GM23338 (cell line): ENCODE data around the gene SLC35F6. TPM values are rescaled to one million over a fixed set of nuclear protein-coding genes. Genes with fewer than 3 reads are reported as not detected.

Source experiments
- ATAC-seq: fragments of 200-7000 bp; cut with Tn5 transposase; 3 replicates; pipeline ENCODE4 v1.9.1; 2020
- DNase-seq: peaks from one replicate; pipeline ENCODE4 v3.0.0-alpha.2; 2015; ENCODE audit warnings: low spot score
- H2AFZ ChIP-seq: fragments of 200-600 bp; sonication (generic); 2 replicates; pipeline ENCODE4 v1.8.0; 2016; ENCODE audit warnings: antibody characterized with exemption, mild to moderate bottlenecking, moderate library complexity
- H3F3A ChIP-seq: fragments of 200-600 bp; sonication (generic); replicated peaks from 2 replicates; pipeline ENCODE4 v1.8.0; 2017; ENCODE audit warnings: antibody characterized with exemption, mixed run types, low read depth
- H3K27ac ChIP-seq: fragments of 200-600 bp; sonication (generic); 2 replicates; pipeline ENCODE4 v1.6.1; 2016; ENCODE audit warnings: low read depth
- H3K27me3 ChIP-seq: fragments of 200-600 bp; sonication (generic); 2 replicates; pipeline ENCODE4 v1.8.0; 2016; ENCODE audit warnings: mild to moderate bottlenecking, mixed run types, moderate library complexity; ENCODE audit not compliant: insufficient read depth
- H3K36me3 ChIP-seq: fragments of 200-600 bp; sonication (generic); 2 replicates; pipeline ENCODE4 v1.8.0; 2016; ENCODE audit warnings: mild to moderate bottlenecking; ENCODE audit not compliant: insufficient read depth
- H3K4me1 ChIP-seq: fragments of 200-600 bp; sonication (generic); 2 replicates; pipeline ENCODE4 v1.8.0; 2016; ENCODE audit warnings: mild to moderate bottlenecking, moderate library complexity; ENCODE audit not compliant: insufficient read depth
- H3K4me2 ChIP-seq: fragments of 200-600 bp; sonication (generic); 2 replicates; pipeline ENCODE4 v1.7.1; 2017; ENCODE audit warnings: mixed run types
- H3K4me3 ChIP-seq: fragments of 200-600 bp; sonication (generic); 2 replicates; pipeline ENCODE4 v1.6.1; 2016; ENCODE audit warnings: mixed run types
- H3K79me2 ChIP-seq: fragments of 200-600 bp; sonication (generic); replicated peaks from 2 replicates; pipeline ENCODE4 v1.8.0; 2017; ENCODE audit warnings: mild to moderate bottlenecking; ENCODE audit not compliant: insufficient read depth
- H3K9me2 ChIP-seq: fragments of 200-600 bp; sonication (generic); 2 replicates; pipeline ENCODE4 v1.8.0; 2017; ENCODE audit not compliant: insufficient read depth
- H4K20me1 ChIP-seq: fragments of 200-600 bp; sonication (generic); replicated peaks from 2 replicates; pipeline ENCODE4 v1.8.0; 2017; ENCODE audit warnings: mild to moderate bottlenecking; ENCODE audit not compliant: insufficient read depth
- H3K27ac Mint-ChIP-seq: 2 replicates; pipeline ENCODE4 v1.8.0; 2020; ENCODE audit warnings: inconsistent platforms, mild to moderate bottlenecking, moderate library complexity, mixed read lengths
- H3K27me3 Mint-ChIP-seq: 3 replicates; pipeline ENCODE4 v1.8.0; 2022; ENCODE audit warnings: low read depth, mild to moderate bottlenecking, moderate library complexity, mixed read lengths, inconsistent platforms; ENCODE audit not compliant: insufficient read depth, poor library complexity
- H3K36me3 Mint-ChIP-seq: 3 replicates; pipeline ENCODE4 v1.8.0; 2021; ENCODE audit warnings: low read depth, mild to moderate bottlenecking, inconsistent platforms, moderate library complexity, mixed read lengths
- H3K4me1 Mint-ChIP-seq: 3 replicates; pipeline ENCODE4 v1.8.0; 2020; ENCODE audit warnings: mild to moderate bottlenecking, inconsistent platforms, mixed read lengths
- H3K4me3 Mint-ChIP-seq: 3 replicates; pipeline ENCODE4 v1.8.0; 2021; ENCODE audit warnings: moderate library complexity, mild to moderate bottlenecking, inconsistent platforms, mixed read lengths
- H3K9me3 Mint-ChIP-seq: 3 replicates; pipeline ENCODE4 v1.8.0; 2020; ENCODE audit warnings: moderate library complexity, mild to moderate bottlenecking, inconsistent platforms, mixed read lengths
- CREB1 ChIP-seq: fragments of 250-450 bp; sonication (Bioruptor Pico); IDR thresholded peaks from 2 replicates; pipeline ENCODE4 v1.5.0; 2020; ENCODE audit warnings: low read depth, mild to moderate bottlenecking, moderate library complexity
- CTCF ChIP-seq, 2 experiments: fragments of 200-600 bp in 1 of 2; sonication (generic) in 1 of 2; conservative IDR thresholded peaks; 2 replicates each; pipeline versions ENCODE4 v1.5.1 to v1.6.1; 2016 to 2017; ENCODE audit warnings: antibody characterized with exemption in 2 of 2, low read depth in 2 of 2, mild to moderate bottlenecking in 2 of 2, moderate library complexity in 1 of 2
- EZH2 ChIP-seq: fragments of 200-600 bp; sonication (generic); IDR thresholded peaks from one replicate; pipeline ENCODE4 v1.8.0; 2017; ENCODE audit warnings: antibody characterized with exemption, mild to moderate bottlenecking, low read depth; ENCODE audit not compliant: unreplicated experiment
- EZH2phosphoT487 ChIP-seq: fragments of 200-600 bp; sonication (generic); IDR thresholded peaks from one replicate; pipeline ENCODE4 v1.8.1; 2018; ENCODE audit warnings: antibody characterized with exemption; ENCODE audit not compliant: unreplicated experiment
- NANOG ChIP-seq: IDR thresholded peaks from 2 replicates; pipeline ENCODE4 v1.6.1; 2016; ENCODE audit warnings: antibody characterized with exemption, borderline replicate concordance
- POLR2AphosphoS5 ChIP-seq: IDR thresholded peaks from 2 replicates; pipeline ENCODE4 v1.6.1; 2016; ENCODE audit warnings: antibody characterized with exemption, low read depth
- REST ChIP-seq: IDR thresholded peaks from one replicate; pipeline ENCODE4 v1.6.1; 2018; ENCODE audit warnings: antibody characterized with exemption; ENCODE audit not compliant: unreplicated experiment
- STAT1 ChIP-seq: IDR thresholded peaks from one replicate; pipeline ENCODE4 v1.6.1; 2016; ENCODE audit warnings: antibody characterized with exemption; ENCODE audit not compliant: unreplicated experiment
- ZNF114 ChIP-seq: fragments of 250-450 bp; sonication (Bioruptor Pico); IDR thresholded peaks from 2 replicates; pipeline ENCODE4 v1.5.0; 2020; ENCODE audit warnings: mild to moderate bottlenecking, moderate library complexity
- ZNF331 ChIP-seq: fragments of 250-450 bp; sonication (Bioruptor Pico); IDR thresholded peaks from 2 replicates; pipeline ENCODE4 v1.5.0; 2020; ENCODE audit warnings: low read depth, mild to moderate bottlenecking, moderate library complexity
- polyA plus RNA-seq: library from polyadenylated mRNA; unstranded; fragments of >200 nt; fragmentation: Nextera tagmentation; extraction: Ambion mirVana; gene quantifications from 2 replicates; pipeline ENCODE4 v1.2.1, GENCODE V29; 2016
- total RNA-seq: library from RNA; depleted of rRNA; stranded (reverse); fragments of >200 nt; shearing (Covaris generic); gene quantifications from 2 replicates; pipeline ENCODE4 v1.2.3, GENCODE V29; 2014
- TF ChIP-seq, protein P1 (sequence below): IDR thresholded peaks from 2 replicates; pipeline ENCODE4 v1.6.1; 2016; ENCODE audit warnings: antibody characterized with exemption

Gene SLC35F6
- total and polyA plus RNA-seq, 2 experiments from 2014 or later, result 6.0 to 15.0 TPM

DNA sequence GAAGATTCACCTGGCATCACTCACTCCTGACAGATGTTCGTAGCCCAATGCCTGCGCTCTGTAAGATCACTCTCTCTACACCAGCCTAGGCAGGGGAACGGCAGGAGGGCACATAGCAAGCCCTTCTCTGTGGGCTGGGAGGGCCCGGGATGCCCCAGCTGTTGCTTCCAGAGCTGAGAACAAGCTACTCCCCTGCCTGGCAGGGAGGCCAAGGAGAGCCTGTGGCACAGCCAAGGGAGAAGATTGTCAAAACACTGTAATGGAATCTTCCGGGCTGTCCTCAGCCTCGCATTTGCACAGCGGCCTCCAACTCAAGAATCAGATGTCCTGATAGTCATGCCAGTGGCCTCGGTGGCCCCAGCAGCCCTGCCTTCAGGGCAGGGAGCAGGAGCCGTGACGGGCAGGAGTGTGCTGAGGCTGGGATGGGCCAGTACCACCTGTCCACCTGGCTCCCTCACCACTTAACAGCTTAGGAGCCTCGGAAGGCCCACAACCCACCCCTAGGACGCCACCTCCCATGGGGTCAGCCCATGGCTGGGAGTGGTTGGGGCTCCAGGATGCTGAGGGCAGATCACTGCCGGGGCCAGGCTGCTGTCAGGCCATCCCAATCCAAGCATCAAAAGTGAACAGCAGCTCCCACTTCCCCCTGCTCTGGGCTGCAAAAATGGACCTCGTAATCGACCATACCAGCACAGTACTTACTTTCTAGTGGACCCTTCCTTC lies 21.9 kb upstream of the SLC35F6 start (continued):
- TF ChIP-seq CTCF (conservative IDR thresholded peaks at IDR 0.05; ENCODE audit: low read depth in 2 of 2) (no peak), REST (no peak), ZNF114 (CRISPR knock-in tag) (no peak), CREB1 (no peak), EZH2phosphoT487 (no peak), POLR2AphosphoS5 (no peak)

DNA sequence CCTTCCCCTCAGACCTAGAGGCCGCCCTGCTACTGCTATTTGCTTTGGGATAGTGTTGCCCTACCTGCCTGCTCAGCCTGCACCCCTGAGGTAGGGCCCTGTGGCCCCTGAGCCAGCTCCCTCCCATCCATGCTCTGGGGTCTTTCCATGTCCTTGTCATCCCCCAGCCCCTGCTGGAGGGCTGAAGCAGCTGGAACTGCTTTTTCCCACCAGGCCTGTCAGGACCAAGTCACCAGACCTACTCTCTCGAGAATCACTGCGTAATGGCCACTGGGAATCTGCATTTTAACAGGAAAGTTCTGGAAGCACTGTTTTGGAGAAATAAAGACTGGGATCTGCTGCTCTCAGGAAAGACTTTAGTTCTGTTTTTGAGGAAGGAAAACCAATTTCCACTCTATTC lies 20.2 kb upstream of the SLC35F6 start:
- no peaks in the 10 kb centered on the region for H3F3A ChIP-seq
- H3K36me3 ChIP-seq, result no peaks in the 10 kb centered on the region
- no peak for TF ChIP-seq EZH2
- TF ChIP-seq CREB1, result no peak
- no peak for TF ChIP-seq STAT1
- no peak for TF ChIP-seq ZNF114 (CRISPR knock-in tag)
- TF ChIP-seq REST, result no peak
- TF ChIP-seq ZNF331 (CRISPR knock-in tag), result no peak
- TF ChIP-seq, protein P1, sequence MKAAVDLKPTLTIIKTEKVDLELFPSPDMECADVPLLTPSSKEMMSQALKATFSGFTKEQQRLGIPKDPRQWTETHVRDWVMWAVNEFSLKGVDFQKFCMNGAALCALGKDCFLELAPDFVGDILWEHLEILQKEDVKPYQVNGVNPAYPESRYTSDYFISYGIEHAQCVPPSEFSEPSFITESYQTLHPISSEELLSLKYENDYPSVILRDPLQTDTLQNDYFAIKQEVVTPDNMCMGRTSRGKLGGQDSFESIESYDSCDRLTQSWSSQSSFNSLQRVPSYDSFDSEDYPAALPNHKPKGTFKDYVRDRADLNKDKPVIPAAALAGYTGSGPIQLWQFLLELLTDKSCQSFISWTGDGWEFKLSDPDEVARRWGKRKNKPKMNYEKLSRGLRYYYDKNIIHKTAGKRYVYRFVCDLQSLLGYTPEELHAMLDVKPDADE, result no peak
- TF ChIP-seq NANOG, result no peak
- no peak for TF ChIP-seq POLR2AphosphoS5
- Mint-ChIP-seq H3K4me3 (no peak overlapping the region), H3K27ac (no peak overlapping the region), H3K36me3 (no peaks in the 10 kb centered on the region), H3K4me1 (peaks cover 7% of the 10 kb centered on the region), H3K27me3 (no peaks in the 10 kb centered on the region), H3K9me3 (no peaks in the 10 kb centered on the region)
- DNase-seq (no peak), ATAC-seq (no peak)
- no peak overlapping the region for H3K4me2 ChIP-seq
- peaks cover 10% of the 10 kb centered on the region for H3K27me3 ChIP-seq
- no peak overlapping the region for H3K4me3 ChIP-seq
- no peak overlapping the region for H2AFZ ChIP-seq
- peaks cover under 1% of the 10 kb centered on the region; the same call in 1 of the 2 replicates for H3K4me1 ChIP-seq
- H3K27ac ChIP-seq, result no peak overlapping the region
- no peaks in the 10 kb centered on the region for H3K79me2 ChIP-seq
- no peaks in the 10 kb centered on the region for H3K9me2 ChIP-seq
- no peaks in the 10 kb centered on the region for H4K20me1 ChIP-seq
